WI38 (cell line): ENCODE measurements around the gene SLC39A3.

Experiments used
- H3K4me3 ChIP-seq: 2 replicates; pipeline ENCODE4 v1.5.1; 2011; ENCODE audit warnings: low read depth, mild to moderate bottlenecking, control low read depth, low read length
- CTCF ChIP-seq: IDR thresholded peaks from 2 replicates; pipeline ENCODE4 v1.5.1; 2012; ENCODE audit warnings: low read depth, mild to moderate bottlenecking, control low read depth, low read length

Gene SLC39A3

GRCh38 chr19:2731181-2731995 lies 8.4 kb downstream of the SLC39A3 start:
- no peak for TF ChIP-seq CTCF
- H3K4me3 ChIP-seq: no peak overlapping the region

- H3K4me3 ChIP-seq: no peak overlapping the region
- TF ChIP-seq CTCF: no peak
These were observed 9.6 kb downstream of the SLC39A3 start for GRCh38 chr19:2729943-2730818.

- no peak overlapping the region for H3K4me3 ChIP-seq
- TF ChIP-seq CTCF: no peak
These were observed 10.9 kb downstream of the SLC39A3 start for GRCh38 chr19:2728783-2729387.

GRCh38 chr19:2727640-2727944 lies 12.2 kb downstream of the SLC39A3 start:
- H3K4me3 ChIP-seq: no peak overlapping the region
- no peak for TF ChIP-seq CTCF

- TF ChIP-seq CTCF: no peak
These were observed 12.7 kb downstream of the SLC39A3 start for GRCh38 chr19:2726904-2727639.

GRCh38 chr19:2726160-2726855 lies 13.5 kb downstream of the SLC39A3 start:
- no peak overlapping the region for H3K4me3 ChIP-seq
- no peak for TF ChIP-seq CTCF

More at GRCh38 chr19:2726904-2727639, 12.7 kb downstream of the SLC39A3 start:
- no peak overlapping the region for H3K4me3 ChIP-seq
